GM21529 (cell line): ENCODE results near the gene DNM1L.
A peak's percentile ranks its signal among the peaks of the same experiment; 100 is the strongest.
"Not testable (repeated sequence)": the region's sequence is repeated elsewhere in the genome, so short reads cannot be mapped to it uniquely, and the experiment has no call there.

Source experiments
- ATAC-seq: cut with Tn5 transposase; IDR thresholded peaks from one replicate; pipeline ENCODE4 v1.9.1; 2021; ENCODE audit not compliant: unreplicated experiment

Gene DNM1L

DNA sequence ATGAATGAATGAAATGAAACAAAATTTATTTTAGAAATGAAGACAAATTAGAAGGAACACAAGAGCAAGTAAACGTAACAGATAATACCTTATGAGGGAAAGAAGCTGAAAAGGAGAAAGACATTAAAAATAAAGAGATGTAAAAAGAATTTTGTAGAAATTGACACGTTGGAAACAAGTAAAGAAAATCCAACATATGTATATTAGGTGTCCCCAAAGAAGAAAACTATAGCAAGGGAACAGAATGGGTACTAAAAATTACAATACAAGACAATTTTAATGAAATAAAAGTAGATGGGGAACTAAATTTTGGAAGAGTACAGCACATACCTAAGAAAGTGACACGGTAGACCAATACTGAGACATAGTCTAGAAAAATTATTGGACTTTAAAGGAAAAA is 16.7 kb downstream of the DNM1L start:
- no peak for ATAC-seq

DNA sequence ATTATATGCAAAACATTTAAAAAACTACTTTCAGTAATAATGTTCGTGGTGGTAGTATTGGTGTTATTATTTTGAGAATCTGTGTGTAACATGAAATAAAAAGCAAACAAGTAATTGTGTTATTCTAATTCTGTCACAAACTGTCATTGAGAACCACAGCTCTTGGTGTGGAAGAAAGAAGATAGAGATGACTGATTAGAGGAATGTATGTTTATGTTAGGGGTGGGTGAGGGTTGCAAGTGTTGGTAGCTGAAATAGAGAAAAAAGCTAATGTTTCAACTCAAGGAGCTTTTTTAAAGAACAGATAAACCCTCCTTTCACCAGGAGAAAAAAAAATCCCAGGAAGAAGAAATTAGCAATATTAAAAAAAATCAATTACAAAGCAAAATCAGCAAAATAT is 18.3 kb downstream of the DNM1L start:
- ATAC-seq, result no peak

DNA sequence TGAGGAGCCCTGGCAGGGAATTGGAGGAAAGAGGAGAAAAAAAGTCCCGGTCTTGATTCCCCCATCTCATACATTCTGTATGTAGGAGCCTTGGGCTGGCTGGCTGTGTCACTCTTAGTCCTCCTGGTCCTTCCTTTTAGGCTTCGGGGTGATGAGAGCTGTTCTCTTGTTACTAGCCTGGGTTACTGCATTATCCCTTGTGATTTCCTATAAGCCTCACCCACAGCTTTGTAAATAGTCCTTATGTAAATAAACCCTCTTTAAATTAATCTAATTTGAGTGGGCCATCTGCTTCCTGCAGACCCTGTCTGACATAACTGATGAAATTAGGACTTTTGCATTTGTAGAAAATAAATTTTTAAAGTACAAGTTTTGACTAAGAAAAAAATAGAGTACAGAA is 19.2 kb downstream of the DNM1L start:
- no peak for ATAC-seq

DNA sequence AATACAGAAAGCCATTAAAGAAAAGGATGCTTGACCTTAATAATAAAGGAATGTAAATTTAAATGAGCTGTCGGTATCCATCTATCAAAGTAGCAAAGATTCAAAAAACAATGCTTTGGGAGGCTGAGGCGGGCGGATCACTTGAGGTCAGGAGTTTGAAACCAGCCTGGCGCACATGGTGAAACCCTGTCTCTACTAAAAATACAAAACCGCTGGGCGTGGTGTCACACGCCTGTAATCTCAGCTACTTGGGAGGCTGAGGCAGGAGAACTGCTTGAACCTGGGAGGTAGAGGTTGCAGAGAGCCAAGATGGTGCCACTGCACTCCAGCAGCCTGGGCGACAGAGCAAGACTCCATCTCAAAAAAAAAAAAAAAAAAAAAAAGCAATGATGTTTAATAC is 20.3 kb downstream of the DNM1L start:
- not testable (repeated sequence) for ATAC-seq

DNA sequence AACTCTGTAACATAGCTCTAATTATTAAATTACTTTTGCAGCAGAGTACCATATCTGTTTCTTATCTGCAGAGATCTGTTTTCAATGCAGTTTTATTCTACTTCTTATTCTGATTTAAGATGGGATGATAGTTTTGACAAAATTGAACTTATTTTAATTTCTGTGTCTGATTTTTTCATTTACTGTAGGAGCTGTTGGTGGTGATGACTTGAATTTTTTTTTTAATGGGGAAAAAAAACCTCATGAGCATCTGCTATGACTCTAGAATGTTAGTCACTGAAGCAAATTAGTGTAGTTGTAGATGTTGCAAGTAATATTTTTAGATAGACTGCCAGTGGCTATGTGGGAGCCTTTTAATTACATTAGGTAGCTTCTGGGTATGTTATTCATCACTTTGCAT is 23.4 kb downstream of the DNM1L start:
- no peak for ATAC-seq

DNA sequence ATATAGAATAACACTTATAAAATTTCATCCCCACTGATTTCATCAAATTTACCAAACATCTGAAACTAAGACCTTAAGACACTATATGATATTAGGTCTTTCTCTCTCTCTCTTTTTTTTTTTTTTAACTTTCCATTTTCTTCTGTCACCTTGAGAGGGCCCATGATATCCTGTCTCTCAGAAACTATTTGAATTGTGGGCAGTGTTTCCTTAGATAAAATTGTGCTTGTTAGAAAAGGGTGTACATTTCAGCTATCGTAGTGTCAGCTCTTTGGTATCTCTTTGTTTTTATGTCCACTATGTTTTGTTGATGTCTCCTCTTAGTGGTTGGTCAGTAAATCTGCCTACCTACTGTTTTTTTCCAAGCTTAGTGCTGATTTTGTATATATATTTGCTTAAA is 23.8 kb downstream of the DNM1L start:
- no peak for ATAC-seq

DNA sequence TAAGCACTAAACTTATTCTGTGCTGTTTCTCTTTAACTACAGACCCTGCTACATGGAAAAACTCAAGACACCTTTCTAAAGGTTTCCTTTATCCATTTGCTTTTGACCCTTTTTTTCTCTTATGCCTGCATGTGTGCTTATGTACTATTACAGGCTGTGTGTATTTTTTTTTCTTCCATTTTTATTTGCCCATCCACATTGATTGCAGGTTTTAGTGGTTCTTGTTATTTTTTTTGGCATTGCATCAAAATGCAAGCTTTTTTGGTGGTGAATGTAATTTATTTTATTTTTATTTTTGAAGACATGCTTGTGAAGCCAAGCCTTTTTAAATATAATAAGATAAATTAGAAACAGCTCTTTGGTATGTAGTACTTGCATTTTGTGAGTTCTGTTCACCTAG is 26.7 kb downstream of the DNM1L start:
- ATAC-seq, result no peak

DNA sequence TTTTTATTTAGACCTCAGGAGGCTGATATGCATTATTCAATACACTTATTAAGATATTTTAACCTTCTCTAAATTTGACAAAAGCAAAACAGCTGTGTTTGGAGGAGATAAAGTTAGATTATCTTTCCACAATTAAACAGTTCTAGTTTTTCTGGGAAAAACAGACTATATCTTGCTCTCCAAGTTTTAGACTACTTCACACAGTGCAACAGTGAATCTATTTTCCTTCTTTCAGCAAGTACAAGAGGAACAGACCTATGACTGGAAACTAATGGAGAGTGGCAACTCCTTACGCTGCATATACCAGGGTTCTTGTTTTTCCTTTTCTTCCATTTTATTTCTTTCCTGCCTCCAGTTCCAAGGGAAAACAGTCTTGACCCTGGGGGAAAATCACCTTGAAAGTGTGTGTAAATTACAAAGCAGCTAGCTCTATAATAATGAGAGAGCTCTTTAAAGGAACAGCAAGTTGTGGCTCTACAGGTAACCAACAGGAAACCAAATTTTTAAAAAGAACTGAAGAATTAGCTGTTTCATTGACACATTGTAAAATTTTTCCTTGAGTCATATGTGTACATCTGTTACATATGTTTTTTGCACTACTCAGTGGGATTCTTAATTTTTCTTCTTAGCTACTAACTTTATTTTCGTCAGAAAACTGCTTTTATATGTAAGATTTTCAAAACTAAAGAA is 27.4 kb downstream of the DNM1L start:
- ATAC-seq, result no peak

DNA sequence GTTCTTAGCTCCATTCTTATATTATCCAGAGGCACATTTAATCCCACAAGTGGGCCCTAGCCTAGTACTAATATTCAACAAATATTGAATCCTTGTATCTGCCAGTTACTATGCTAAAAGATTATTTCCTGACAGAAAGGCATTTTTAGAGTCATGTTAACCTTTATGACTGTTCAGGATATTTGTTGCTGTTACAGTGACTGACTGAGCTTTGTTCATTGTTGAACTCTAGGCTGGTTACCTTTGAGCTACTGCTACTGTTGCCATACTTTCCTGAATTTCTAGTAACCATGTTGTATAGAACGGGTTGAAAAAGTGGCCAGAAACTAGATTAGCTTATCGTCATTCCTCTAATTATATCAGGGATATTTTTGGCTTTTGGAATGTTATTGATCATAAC is 29.8 kb downstream of the DNM1L start:
- no peak for ATAC-seq

DNA sequence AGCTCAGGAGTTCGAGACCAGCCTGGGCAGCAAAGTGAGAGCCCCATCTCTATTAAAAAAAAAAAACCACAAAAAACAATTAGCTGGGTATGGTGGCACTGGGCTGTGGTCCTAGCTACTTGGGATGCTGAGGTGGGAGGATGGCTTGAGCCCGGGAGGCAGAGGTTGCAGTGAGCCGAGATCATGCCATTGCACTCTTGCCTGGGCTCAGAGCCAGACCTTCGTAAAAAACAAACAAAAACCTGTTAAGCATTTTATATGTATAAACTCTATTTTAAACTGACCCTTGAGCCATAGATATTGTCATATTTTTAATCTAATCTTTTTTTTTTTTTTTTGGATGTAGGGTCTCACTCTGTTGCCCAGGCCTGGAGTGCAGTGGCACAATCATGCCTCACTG is 35.7 kb downstream of the DNM1L start:
- ATAC-seq, result no peak

DNA sequence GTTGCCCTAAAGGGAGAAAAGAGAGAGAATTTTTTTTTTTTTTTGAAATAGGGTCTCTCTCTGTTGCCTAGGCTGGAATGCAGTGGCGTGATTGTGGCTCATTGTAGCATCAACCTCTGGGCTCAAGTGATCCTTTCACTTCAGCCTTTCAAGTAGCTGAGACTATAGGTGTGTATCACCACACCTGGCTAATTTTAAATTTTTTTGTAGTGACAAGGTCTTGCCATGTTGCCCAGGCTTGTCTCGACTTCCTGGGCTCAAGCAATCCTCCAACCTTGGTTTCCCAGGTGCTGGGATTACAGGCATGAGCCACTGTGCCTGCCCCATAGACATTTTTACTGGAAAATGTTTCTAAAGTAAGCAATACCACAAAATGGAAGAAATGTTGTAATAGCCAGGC is 39.8 kb downstream of the DNM1L start:
- ATAC-seq, result no peak

DNA sequence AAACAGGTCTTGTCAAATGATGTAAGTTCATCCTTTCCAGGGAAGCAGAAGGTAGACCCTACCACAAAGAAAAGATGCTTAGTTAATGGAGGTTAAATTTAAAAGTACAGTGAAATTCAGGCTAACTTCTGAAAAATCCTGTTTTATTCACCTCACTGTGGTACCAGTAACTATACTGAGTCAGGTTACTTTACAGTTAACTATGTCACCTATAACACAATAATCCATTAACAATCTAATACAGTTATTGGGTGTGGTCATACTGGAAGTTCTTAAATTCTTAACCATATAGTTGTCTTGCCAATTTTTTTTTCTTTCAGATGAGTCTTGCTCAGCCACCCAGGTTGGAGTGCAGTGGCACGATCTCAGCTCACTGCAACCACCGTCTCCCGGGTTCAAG is 46.2 kb downstream of the DNM1L start:
- ATAC-seq, result not testable (repeated sequence)

DNA sequence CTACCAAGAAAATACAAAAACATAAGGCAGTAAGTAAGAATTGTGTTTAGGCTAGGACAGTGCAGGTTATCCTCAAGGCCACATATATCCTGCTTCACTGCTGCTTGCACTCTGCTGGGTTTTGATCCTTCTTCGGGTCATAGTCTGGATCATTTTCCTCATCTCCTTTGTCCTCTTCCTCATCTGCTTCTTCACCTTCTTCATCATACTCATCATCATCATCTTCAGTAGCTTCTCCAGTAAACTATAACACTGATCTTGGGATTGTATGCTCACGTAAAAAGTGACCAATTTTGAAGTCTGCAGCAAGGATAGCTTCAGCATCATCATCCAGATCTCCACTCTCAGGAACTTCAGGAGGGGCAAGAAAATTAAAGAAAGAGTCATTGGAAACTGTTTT is 47.2 kb downstream of the DNM1L start:
- no peak for ATAC-seq

DNA sequence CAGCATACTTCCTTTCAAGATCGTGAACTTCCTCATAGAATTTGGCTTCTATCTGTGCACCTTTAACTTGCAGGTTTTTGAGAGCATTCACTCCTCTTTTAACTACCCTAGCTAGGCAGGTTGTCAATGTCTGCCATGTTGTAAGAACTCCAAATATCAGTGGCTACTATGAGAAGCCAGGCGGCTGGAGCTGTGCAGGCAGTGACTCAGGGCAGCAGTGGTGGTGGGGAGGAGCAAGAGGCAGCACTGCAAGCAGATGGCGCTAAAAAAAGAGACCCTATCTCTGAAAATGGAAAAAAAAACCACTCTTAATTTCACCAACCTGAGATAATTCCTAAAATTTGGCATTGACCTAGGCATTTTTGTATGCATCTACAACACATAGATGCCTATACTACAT is 48.1 kb downstream of the DNM1L start:
- ATAC-seq, result no peak

DNA sequence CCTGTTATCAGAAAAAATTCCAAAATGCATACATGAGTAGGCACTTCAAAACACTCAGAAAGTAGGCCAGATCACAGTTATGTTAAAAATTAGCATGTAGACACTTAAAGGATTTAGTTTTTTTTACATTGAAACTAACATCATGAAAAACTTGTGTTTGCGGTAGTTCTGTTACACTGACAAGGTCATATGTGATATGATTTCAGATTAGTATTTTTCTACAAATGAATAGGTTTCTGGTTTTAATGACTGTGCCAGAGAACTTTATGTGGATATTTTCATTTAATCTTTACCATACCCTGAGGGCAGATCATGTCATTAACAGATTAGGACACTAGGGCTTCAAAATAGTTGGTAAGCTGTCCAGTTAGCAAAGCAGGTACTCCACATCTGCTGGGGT is 55.9 kb downstream of the DNM1L start:
- ATAC-seq, result no peak

DNA sequence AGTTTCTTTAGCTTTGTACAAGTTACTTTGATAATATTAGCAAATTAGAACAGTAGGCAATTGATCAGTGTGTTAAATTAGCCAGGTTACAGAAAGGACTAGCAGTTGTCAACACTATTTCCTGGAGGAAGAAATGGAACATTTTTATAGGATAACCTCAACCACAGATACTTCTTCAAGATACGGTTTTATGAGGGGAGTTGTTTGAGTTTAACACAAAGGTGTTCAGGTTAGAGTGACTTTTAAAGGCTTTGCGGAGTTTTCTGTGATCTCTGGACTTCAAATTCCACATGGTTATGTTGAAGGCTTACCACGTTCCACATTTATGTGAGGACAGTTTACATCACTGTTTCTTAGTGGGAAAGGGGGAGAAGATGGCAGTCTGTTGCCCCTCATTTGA is 57.3 kb downstream of the DNM1L start:
- ATAC-seq, result no peak

DNA sequence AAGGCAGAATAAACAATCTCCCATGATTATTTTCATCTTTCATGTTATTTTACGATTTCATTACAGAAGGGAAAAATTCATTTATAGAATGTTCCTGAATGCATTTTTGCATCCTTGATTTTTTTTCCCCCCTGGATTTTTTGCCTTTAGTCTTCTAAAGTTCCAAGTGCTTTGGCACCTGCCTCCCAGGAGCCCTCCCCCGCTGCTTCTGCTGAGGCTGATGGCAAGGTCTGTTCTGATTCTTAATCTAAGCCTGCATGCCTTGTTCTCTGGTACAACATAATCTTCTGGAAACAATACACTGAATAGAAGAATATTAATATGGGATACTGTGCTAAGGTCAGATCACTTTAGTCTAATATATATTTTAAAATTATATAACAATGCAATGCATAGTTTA is 58.6 kb downstream of the DNM1L start:
- no peak for ATAC-seq

DNA sequence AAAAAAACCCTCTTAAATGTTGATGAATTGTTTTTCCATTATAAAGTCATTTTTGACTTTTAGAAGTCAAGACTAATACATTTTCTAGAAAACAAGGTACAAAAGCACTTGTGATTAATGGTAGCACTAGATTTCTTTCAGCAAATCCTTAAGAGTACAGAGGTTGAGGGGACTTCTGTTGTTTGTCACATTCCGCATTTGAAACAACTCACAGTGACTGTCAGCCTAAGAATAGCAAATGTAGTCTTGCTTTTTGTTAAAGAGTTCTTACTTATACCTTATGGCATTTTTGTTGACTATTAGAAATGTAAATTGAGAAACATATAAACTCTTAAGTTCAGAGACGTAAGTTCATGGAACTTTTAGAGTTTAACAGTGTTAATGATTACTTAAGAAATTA is 60.2 kb downstream of the DNM1L start:
- no peak for ATAC-seq

DNA sequence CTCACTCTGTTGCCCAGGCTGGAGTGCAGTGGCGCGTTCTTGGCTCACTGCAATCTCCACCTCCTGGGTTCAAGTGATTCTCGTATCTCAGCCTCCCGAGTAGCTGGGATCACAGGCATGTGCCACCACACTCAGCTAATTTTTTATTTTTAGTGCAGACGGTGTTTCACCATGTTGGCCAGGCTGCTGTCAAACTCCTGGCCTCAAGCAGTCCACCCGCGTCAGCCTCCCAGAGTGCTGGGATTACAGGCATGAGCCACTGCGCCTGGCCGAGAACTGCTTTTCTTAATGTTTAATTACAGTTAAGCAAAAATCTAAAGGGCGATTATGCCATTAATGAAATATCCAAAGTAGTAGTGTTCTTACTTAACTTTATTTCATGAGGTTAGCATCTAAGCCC is 63.0 kb downstream of the DNM1L start:
- no peak for ATAC-seq

DNA sequence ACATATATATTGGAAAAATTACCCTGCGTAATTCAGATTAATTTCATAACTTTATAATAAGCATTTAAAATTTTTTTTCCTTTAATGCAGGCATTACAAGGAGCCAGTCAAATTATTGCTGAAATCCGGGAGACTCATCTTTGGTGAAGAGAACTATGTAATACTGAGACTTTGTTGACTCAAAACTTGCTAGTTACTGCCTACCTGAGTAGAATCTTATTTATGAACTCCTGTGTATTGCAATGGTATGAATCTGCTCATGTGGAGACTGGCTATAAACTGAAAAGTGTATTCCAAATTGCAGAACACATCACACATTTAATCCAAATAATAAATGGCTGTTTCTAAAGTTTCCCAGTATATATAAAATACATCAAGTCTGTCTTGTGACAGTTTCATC is 64.2 kb downstream of the DNM1L start:
- no peak for ATAC-seq

DNA sequence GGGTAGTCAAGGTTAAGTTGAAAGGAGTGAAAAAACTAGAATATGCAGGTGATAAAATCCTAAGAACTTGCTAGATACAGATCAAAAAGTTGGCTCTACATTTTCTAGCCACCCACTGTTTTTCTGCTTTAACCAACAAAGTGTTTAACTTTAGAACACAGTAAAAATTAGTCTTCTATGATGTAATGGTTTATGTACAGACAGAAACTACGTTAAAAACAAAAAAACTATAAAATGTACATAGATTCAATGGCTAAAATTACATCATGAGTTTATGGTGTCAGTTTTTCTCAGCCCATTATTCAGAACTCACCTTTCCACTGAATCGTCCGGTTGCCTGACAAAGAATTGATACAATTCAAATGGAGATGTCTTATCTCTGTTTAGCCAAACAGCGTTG is 74.5 kb downstream of the DNM1L start:
- ATAC-seq, result no peak

DNA sequence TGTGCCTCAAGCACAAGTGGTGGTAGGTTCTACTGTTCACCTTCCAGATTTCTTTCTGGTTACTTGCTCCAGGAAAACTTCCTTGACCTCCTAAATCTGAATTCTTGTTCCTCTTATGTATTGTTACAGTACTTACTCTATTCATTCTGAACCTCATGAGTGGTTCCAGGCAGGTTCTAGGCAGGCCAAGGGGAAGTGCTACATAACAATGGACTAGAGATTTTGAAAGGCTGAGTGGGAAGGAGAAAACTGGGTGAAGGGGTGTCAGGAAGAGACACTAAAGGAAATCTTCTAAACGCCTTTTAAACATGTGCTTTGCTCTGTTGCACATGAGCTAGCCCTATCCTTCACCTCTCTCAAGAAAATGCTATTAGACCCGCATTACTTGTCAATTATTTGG is 75.0 kb downstream of the DNM1L start:
- ATAC-seq, result no peak

DNA sequence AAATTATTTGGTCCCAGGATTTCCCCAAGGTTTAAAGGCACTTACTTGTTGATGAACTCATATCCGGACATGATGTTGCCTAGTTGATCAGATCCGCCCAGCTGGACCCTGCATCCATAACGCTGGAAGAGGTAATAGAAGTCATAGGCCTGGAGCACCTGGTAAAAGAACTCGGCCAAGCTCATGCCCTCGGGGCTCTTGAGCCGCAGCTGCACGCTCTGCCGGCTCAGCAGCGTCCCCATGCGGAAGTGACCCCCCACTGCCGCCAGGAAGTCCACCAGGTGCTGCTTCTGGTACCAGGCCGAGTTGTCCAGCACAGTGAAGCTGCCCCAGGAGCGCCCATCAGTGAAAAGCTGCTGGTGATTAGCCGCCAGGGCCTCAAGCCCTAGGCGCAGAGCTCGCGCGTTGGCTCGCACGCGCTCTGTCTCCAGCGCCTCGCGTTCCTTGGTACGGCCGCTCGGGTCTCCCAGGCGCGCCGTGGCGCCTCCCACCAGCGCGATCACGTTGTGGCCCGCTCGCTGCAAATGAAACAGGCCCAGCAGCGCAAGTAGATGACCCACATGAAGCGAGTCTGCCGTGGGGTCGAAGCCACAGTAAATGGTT is 76.1 kb downstream of the DNM1L start:
- peak; percentile 70 for ATAC-seq
